ENCODE measurements around the gene CADM2. TPM values are rescaled to one million over a fixed set of nuclear protein-coding genes. Genes with fewer than 3 reads are reported as not detected.

Gene CADM2
- total RNA-seq, 1 experiment from 2014 or later, result not detected

GRCh38 chr3:85376131-85376530, 417.3 kb downstream of the CADM2 start:
- no peaks in the 10 kb centered on the region for H3K36me3 ChIP-seq
- no peaks in the 10 kb centered on the region for H3K27me3 ChIP-seq (replicated peaks)
- no peak for DNase-seq (ENCODE audit: low read depth in 1 of 2, low spot score in 2 of 2)
- H3K4me3 ChIP-seq, result no peak overlapping the region
- H3K9me3 ChIP-seq (replicated peaks), result no peaks in the 10 kb centered on the region
- no peaks in the 10 kb centered on the region for H3K4me1 ChIP-seq (replicated peaks)
- no peak overlapping the region for H3K27ac ChIP-seq

- no peaks in the 10 kb centered on the region for H3K9me3 ChIP-seq (replicated peaks)
- no peaks in the 10 kb centered on the region for H3K27me3 ChIP-seq (replicated peaks)
- no peak overlapping the region for H3K4me3 ChIP-seq
- no peak overlapping the region for H3K27ac ChIP-seq
- no peak for DNase-seq (ENCODE audit: low read depth in 1 of 2, low spot score in 2 of 2)
- H3K36me3 ChIP-seq, result no peaks in the 10 kb centered on the region
- H3K4me1 ChIP-seq (replicated peaks), result no peaks in the 10 kb centered on the region
Measured at GRCh38 chr3:85377115-85377514, 418.3 kb downstream of the CADM2 start.

GRCh38 chr3:85384372-85384771, 425.6 kb downstream of the CADM2 start:
- Histone ChIP-seq H3K27me3 (replicated peaks) (no peaks in the 10 kb centered on the region), H3K9me3 (replicated peaks) (no peaks in the 10 kb centered on the region)
- DNase-seq (ENCODE audit: low read depth in 1 of 2, low spot score in 2 of 2), result no peak

GRCh38 chr3:85387913-85388505, 429.2 kb downstream of the CADM2 start:
- no peaks in the 10 kb centered on the region for H3K27me3 ChIP-seq (replicated peaks)
- H3K36me3 ChIP-seq, result no peaks in the 10 kb centered on the region
- no peaks in the 10 kb centered on the region for H3K4me1 ChIP-seq (replicated peaks)
- H3K4me3 ChIP-seq, result no peak overlapping the region
- DNase-seq (ENCODE audit: low read depth in 1 of 2, low spot score in 2 of 2), result no peak
- H3K9me3 ChIP-seq (replicated peaks), result no peaks in the 10 kb centered on the region
- H3K27ac ChIP-seq, result no peak overlapping the region

More at GRCh38 chr3:85384372-85384771, 425.6 kb downstream of the CADM2 start:
- Histone ChIP-seq H3K4me1 (replicated peaks) (no peaks in the 10 kb centered on the region), H3K27ac (no peak overlapping the region), H3K4me3 (no peak overlapping the region), H3K36me3 (no peaks in the 10 kb centered on the region)

- DNase-seq (ENCODE audit: low read depth in 1 of 2, low spot score in 2 of 2), result no peak
- no peak overlapping the region for H3K4me3 ChIP-seq
- H3K27ac ChIP-seq, result no peak overlapping the region
- H3K36me3 ChIP-seq, result no peaks in the 10 kb centered on the region
- no peaks in the 10 kb centered on the region for H3K27me3 ChIP-seq (replicated peaks)
- H3K9me3 ChIP-seq (replicated peaks), result no peaks in the 10 kb centered on the region
- H3K4me1 ChIP-seq (replicated peaks), result no peaks in the 10 kb centered on the region
Measured at GRCh38 chr3:85394424-85394823, 435.6 kb downstream of the CADM2 start.

- H3K9me3 ChIP-seq (replicated peaks), result no peaks in the 10 kb centered on the region
- no peak for DNase-seq (ENCODE audit: low read depth in 1 of 2, low spot score in 2 of 2)
- no peaks in the 10 kb centered on the region for H3K36me3 ChIP-seq
- no peaks in the 10 kb centered on the region for H3K27me3 ChIP-seq (replicated peaks)
- no peak overlapping the region for H3K4me3 ChIP-seq
- no peak overlapping the region for H3K27ac ChIP-seq
- no peaks in the 10 kb centered on the region for H3K4me1 ChIP-seq (replicated peaks)
Measured at GRCh38 chr3:85397434-85397833, 438.6 kb downstream of the CADM2 start.

GRCh38 chr3:85426121-85426520, 467.3 kb downstream of the CADM2 start:
- Histone ChIP-seq H3K27ac (no peak overlapping the region), H3K9me3 (replicated peaks) (no peaks in the 10 kb centered on the region), H3K4me3 (no peak overlapping the region), H3K27me3 (replicated peaks) (no peaks in the 10 kb centered on the region), H3K4me1 (replicated peaks) (no peaks in the 10 kb centered on the region), H3K36me3 (no peaks in the 10 kb centered on the region)
- no peak for DNase-seq (ENCODE audit: low read depth in 1 of 2, low spot score in 2 of 2)

GRCh38 chr3:85427467-85427866, 468.7 kb downstream of the CADM2 start:
- no peaks in the 10 kb centered on the region for H3K4me1 ChIP-seq (replicated peaks)
- H3K27ac ChIP-seq, result no peak overlapping the region
- DNase-seq (ENCODE audit: low read depth in 1 of 2, low spot score in 2 of 2), result no peak
- H3K36me3 ChIP-seq, result no peaks in the 10 kb centered on the region
- H3K9me3 ChIP-seq (replicated peaks), result no peaks in the 10 kb centered on the region
- H3K27me3 ChIP-seq (replicated peaks), result no peaks in the 10 kb centered on the region
- H3K4me3 ChIP-seq, result no peak overlapping the region

- H3K4me1 ChIP-seq (replicated peaks), result no peaks in the 10 kb centered on the region
- H3K9me3 ChIP-seq (replicated peaks), result 0 out of 2 replicates have a peak, but pooled peaks cover 1% of the 10 kb centered on the region
- H3K4me3 ChIP-seq, result no peak overlapping the region
- no peak for DNase-seq (ENCODE audit: low read depth in 1 of 2, low spot score in 2 of 2)
- no peaks in the 10 kb centered on the region for H3K36me3 ChIP-seq
- no peak overlapping the region for H3K27ac ChIP-seq
- no peaks in the 10 kb centered on the region for H3K27me3 ChIP-seq (replicated peaks)
Measured at GRCh38 chr3:85432081-85432480, 473.3 kb downstream of the CADM2 start.

- H3K27ac ChIP-seq, result no peak overlapping the region
- H3K4me1 ChIP-seq (replicated peaks), result no peaks in the 10 kb centered on the region
- DNase-seq (ENCODE audit: low read depth in 1 of 2, low spot score in 2 of 2), result no peak
- no peaks in the 10 kb centered on the region for H3K36me3 ChIP-seq
- 0 out of 2 replicates have a peak, but pooled peaks cover 2% of the 10 kb centered on the region for H3K9me3 ChIP-seq (replicated peaks)
- no peaks in the 10 kb centered on the region for H3K27me3 ChIP-seq (replicated peaks)
- no peak overlapping the region for H3K4me3 ChIP-seq
Measured at GRCh38 chr3:85433319-85433718, 474.5 kb downstream of the CADM2 start.

- Histone ChIP-seq H3K36me3 (no peaks in the 10 kb centered on the region), H3K4me1 (replicated peaks) (no peaks in the 10 kb centered on the region), H3K4me3 (no peak overlapping the region), H3K27me3 (replicated peaks) (no peaks in the 10 kb centered on the region), H3K27ac (no peak overlapping the region), H3K9me3 (replicated peaks) (no peaks in the 10 kb centered on the region; the same call in 1 of the 2 replicates)
- no peak for DNase-seq (ENCODE audit: low read depth in 1 of 2, low spot score in 2 of 2)
Measured at GRCh38 chr3:85455561-85456200, 496.9 kb downstream of the CADM2 start.

- Histone ChIP-seq H3K27me3 (replicated peaks) (no peaks in the 10 kb centered on the region), H3K4me3 (no peak overlapping the region), H3K27ac (no peak overlapping the region), H3K4me1 (replicated peaks) (no peaks in the 10 kb centered on the region), H3K36me3 (no peaks in the 10 kb centered on the region), H3K9me3 (replicated peaks) (no peaks in the 10 kb centered on the region)
- no peak for DNase-seq (ENCODE audit: low read depth in 1 of 2, low spot score in 2 of 2)
Measured at GRCh38 chr3:85474241-85474640, 515.5 kb downstream of the CADM2 start.

- H3K36me3 ChIP-seq, result no peaks in the 10 kb centered on the region
- no peaks in the 10 kb centered on the region for H3K9me3 ChIP-seq (replicated peaks)
- no peak for DNase-seq (ENCODE audit: low read depth in 1 of 2, low spot score in 2 of 2)
- no peak overlapping the region for H3K27ac ChIP-seq
- H3K4me3 ChIP-seq, result no peak overlapping the region
- H3K27me3 ChIP-seq (replicated peaks), result no peaks in the 10 kb centered on the region
- H3K4me1 ChIP-seq (replicated peaks), result no peaks in the 10 kb centered on the region
Measured at GRCh38 chr3:85475346-85475745, 516.6 kb downstream of the CADM2 start.

GRCh38 chr3:85476891-85477495, 518.2 kb downstream of the CADM2 start:
- Histone ChIP-seq H3K36me3 (no peaks in the 10 kb centered on the region), H3K9me3 (replicated peaks) (no peaks in the 10 kb centered on the region)

More at GRCh38 chr3:85476891-85477495, 518.2 kb downstream of the CADM2 start:
- no peak overlapping the region for H3K4me3 ChIP-seq
- H3K27ac ChIP-seq, result no peak overlapping the region
- H3K27me3 ChIP-seq (replicated peaks), result no peaks in the 10 kb centered on the region
- H3K4me1 ChIP-seq (replicated peaks), result no peaks in the 10 kb centered on the region
- DNase-seq (ENCODE audit: low read depth in 1 of 2, low spot score in 2 of 2), result no peak

All from SJSA1 (cell line).